ENCODE data around the gene ACADS. TPM values are rescaled to one million over a fixed set of nuclear protein-coding genes. Genes with fewer than 3 reads are reported as not detected.

ACADS gene
- total RNA-seq, 1 experiment from 2014 or later, result 2.1 TPM

GRCh38 chr12:120760349-120761254, 35.0 kb downstream of the ACADS start:
- no peak for DNase-seq (ENCODE audit: unreplicated experiment)
- no peak for TF ChIP-seq CTCF (IDR thresholded peaks at IDR 0.05; ENCODE audit: unreplicated experiment)
- intact Hi-C loops (cut with micrococcal nuclease), result no loop called here
- no TSS peak for BruUV-seq (replicated peaks)
- Mint-ChIP-seq H3K27ac (ENCODE audit: low read depth, unreplicated experiment) (no peak overlapping the region), H3K9me3 (ENCODE audit: unreplicated experiment) (no peaks in the 10 kb centered on the region), H3K4me3 (ENCODE audit: unreplicated experiment) (no peak overlapping the region), H3K27me3 (ENCODE audit: insufficient read depth, unreplicated experiment) (no peaks in the 10 kb centered on the region), H3K4me1 (ENCODE audit: insufficient read depth, unreplicated experiment) (no peaks in the 10 kb centered on the region), H3K36me3 (ENCODE audit: insufficient read depth, unreplicated experiment) (peaks cover 48% of the 10 kb centered on the region)
- ChIA-PET POLR2A (no interaction called here), CTCF (no interaction called here)

- Mint-ChIP-seq H3K4me3 (ENCODE audit: unreplicated experiment) (no peak overlapping the region), H3K27me3 (ENCODE audit: insufficient read depth, unreplicated experiment) (no peaks in the 10 kb centered on the region), H3K27ac (ENCODE audit: low read depth, unreplicated experiment) (no peak overlapping the region), H3K4me1 (ENCODE audit: insufficient read depth, unreplicated experiment) (no peaks in the 10 kb centered on the region), H3K36me3 (ENCODE audit: insufficient read depth, unreplicated experiment) (peaks cover 58% of the 10 kb centered on the region), H3K9me3 (ENCODE audit: unreplicated experiment) (no peaks in the 10 kb centered on the region)
- CTCF ChIA-PET, result interaction anchor here (1.1 kb wide), 1 partner anchor 211 kb away, joined by 4 read pairs; no protein-coding TSS in a partner anchor
- intact Hi-C loops (cut with micrococcal nuclease), result no loop called here
- no TSS peak for BruUV-seq (replicated peaks)
- POLR2A ChIA-PET, result no interaction called here
- DNase-seq (ENCODE audit: unreplicated experiment), result no peak
- no peak for TF ChIP-seq CTCF (IDR thresholded peaks at IDR 0.05; ENCODE audit: unreplicated experiment)
These were observed 35.9 kb downstream of the ACADS start for GRCh38 chr12:120761519-120761934.

DNA sequence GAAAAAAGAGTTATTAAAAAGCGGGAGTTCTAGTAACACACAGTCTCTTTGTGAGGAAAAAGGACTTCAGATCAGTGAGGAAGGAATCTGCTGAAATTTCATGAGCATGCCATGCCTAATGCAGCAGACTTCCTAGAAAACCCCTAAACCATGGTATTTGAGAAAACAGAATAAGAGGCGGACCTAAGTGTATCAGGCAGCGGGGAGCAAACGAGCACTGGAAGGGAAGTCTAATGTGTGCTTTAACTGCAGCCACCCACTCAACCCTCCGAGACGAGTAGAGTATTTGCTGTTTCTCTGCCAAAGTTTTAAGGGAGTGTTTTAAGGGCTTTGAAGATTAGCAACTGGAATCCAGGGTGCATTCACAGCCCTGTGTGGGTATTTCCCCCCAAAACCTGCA, 36.5 kb downstream of the ACADS start:
- Mint-ChIP-seq H3K9me3 (ENCODE audit: unreplicated experiment) (no peaks in the 10 kb centered on the region), H3K4me3 (ENCODE audit: unreplicated experiment) (no peak overlapping the region), H3K36me3 (ENCODE audit: insufficient read depth, unreplicated experiment) (peaks cover 63% of the 10 kb centered on the region), H3K4me1 (ENCODE audit: insufficient read depth, unreplicated experiment) (no peaks in the 10 kb centered on the region), H3K27me3 (ENCODE audit: insufficient read depth, unreplicated experiment) (no peaks in the 10 kb centered on the region), H3K27ac (ENCODE audit: low read depth, unreplicated experiment) (no peak overlapping the region)
- intact Hi-C loops (cut with micrococcal nuclease), result no loop called here
- no peak for DNase-seq (ENCODE audit: unreplicated experiment)
- TF ChIP-seq CTCF (IDR thresholded peaks at IDR 0.05; ENCODE audit: unreplicated experiment), result no peak
- CTCF ChIA-PET, result interaction anchor here (0.6 to 1.2 kb wide), 3 partner anchors 113 to 211 kb away, joined by 4 read pairs; no protein-coding TSS in a partner anchor
- POLR2A ChIA-PET, result no interaction called here
- BruUV-seq (replicated peaks), result no TSS peak

GRCh38 chr12:120763250-120763649, 37.6 kb downstream of the ACADS start:
- ChIA-PET POLR2A (no interaction called here), CTCF (interaction anchor here (0.6 to 1.2 kb wide), 2 partner anchors 114 to 209 kb away, joined by 4 read pairs; no protein-coding TSS in a partner anchor)
- no peaks in the 10 kb centered on the region for H3K9me3 Mint-ChIP-seq (ENCODE audit: unreplicated experiment)
- no peak overlapping the region for H3K27ac Mint-ChIP-seq (ENCODE audit: low read depth, unreplicated experiment)
- intact Hi-C loops (cut with micrococcal nuclease), result no loop called here
- no peak for TF ChIP-seq CTCF (IDR thresholded peaks at IDR 0.05; ENCODE audit: unreplicated experiment)
- no peak overlapping the region for H3K4me3 Mint-ChIP-seq (ENCODE audit: unreplicated experiment)
- peaks cover 72% of the 10 kb centered on the region for H3K36me3 Mint-ChIP-seq (ENCODE audit: insufficient read depth, unreplicated experiment)
- H3K4me1 Mint-ChIP-seq (ENCODE audit: insufficient read depth, unreplicated experiment), result no peaks in the 10 kb centered on the region
- no peak for DNase-seq (ENCODE audit: unreplicated experiment)
- H3K27me3 Mint-ChIP-seq (ENCODE audit: insufficient read depth, unreplicated experiment), result no peaks in the 10 kb centered on the region
- BruUV-seq (replicated peaks), result no TSS peak

All from MCF 10A (cell line).